Mesothelial cell of epicardium (in vitro differentiated cells): ENCODE measurements around the gene RPS27L. TPM values are rescaled to one million over a fixed set of nuclear protein-coding genes. Genes with fewer than 3 reads are reported as not detected.

Experiments used
- DNase-seq, 2 experiments: peaks; one replicate each; pipeline ENCODE4 v3.0.0; 2021; ENCODE audit warnings: low spot score in 2 of 2; ENCODE audit not compliant: unreplicated experiment in 2 of 2
- H3K27ac Mint-ChIP-seq: 2 replicates; pipeline ENCODE4 v1.8.0; 2021; ENCODE audit warnings: mixed read lengths
- H3K27me3 Mint-ChIP-seq: 2 replicates; pipeline ENCODE4 v1.8.0; 2021; ENCODE audit warnings: low read depth, mixed read lengths
- H3K36me3 Mint-ChIP-seq: 2 replicates; pipeline ENCODE4 v1.8.0; 2021; ENCODE audit warnings: mixed read lengths
- H3K4me1 Mint-ChIP-seq: 2 replicates; pipeline ENCODE4 v1.8.0; 2021; ENCODE audit warnings: mixed read lengths
- H3K4me3 Mint-ChIP-seq: 2 replicates; pipeline ENCODE4 v1.8.0; 2021; ENCODE audit warnings: mild to moderate bottlenecking, moderate library complexity, mixed read lengths
- H3K9me3 Mint-ChIP-seq: 2 replicates; pipeline ENCODE4 v1.8.0; 2021; ENCODE audit warnings: mixed read lengths
- CTCF ChIP-seq: fragments of 200-600 bp; sonication (generic); IDR thresholded peaks from one replicate; pipeline ENCODE4 v1.5.0; 2021; ENCODE audit warnings: antibody characterized with exemption; ENCODE audit not compliant: unreplicated experiment
- total RNA-seq: library from RNA; stranded (reverse); gene quantifications from 3 replicates; pipeline ENCODE4 v1.2.1, GENCODE V29; 2021

RPS27L gene
- 124 to 132 TPM (median 130 TPM) in 3 replicates for total RNA-seq

DNA sequence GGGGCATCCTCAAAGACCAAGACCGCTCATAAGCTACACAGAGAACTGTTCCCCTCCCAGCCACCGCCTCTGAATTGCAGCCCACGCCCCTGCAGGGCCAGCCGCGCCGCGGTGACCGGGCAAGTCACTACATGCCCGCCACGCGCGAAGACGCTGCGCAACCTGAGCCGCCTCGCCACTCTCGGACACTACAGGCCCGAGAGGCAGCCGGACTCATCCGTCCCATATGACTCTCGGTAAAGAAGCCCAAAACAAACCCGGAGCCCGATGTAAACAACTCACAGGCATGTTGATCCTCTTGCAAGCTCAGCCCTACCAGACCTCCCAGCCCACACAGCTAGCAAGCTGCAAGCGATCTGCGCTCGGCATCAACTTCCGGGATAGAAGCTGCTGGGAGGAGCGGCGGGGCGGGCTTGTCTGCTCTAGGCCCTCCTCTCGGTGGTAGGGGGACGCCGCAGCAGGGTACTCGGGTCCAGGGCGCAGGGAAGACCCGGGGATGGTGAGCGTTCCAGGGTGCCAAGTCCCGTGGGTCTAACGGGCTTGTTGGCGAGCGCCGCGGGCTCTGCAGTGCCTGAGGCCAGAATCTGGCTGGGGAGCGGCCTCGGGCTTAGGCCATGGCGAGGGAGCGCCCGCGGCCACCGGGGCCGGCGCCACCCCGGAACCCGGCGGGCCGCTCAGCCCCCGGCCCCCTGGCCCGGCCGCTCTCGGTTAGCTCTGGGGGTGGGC, at the start of gene RPS27L:
Gene RPS27L (minus strand): TSS at position 360 of the 726 bp plus-strand sequence. CDS start 72 bp downstream, at position 288.
- Mint-ChIP-seq H3K27me3 (no peaks in the 10 kb centered on the region), H3K9me3 (peaks cover 3% of the 10 kb centered on the region), H3K4me1 (peaks cover 12% of the 10 kb centered on the region), H3K27ac (peak within 1 kb of the TSS; percentile 99), H3K4me3 (peak within 1 kb of the TSS; percentile 100), H3K36me3 (peaks cover 13% of the 10 kb centered on the region)
- TF ChIP-seq CTCF: no peak
- DNase-seq: peak; percentile 79 to 89

DNA sequence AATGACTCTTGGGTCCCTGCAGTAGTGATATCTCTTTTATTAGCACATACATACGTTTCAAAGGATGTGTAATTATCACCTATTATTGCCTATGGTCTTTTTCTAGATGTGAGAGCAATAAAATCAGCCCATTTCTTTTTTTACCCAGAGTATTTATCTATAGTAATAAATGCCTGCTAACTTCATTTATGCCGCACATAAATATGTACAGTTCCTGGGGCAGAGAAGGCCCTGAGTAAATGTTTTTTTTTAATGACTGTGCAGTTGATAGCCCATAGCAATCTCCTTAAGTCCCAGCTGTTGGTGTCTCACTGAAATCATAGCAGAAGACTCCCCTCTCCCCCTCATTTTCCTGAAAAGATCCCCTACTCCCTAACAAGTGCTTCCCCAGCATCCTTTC, 48.8 kb upstream of the RPS27L start:
- peaks cover 25% of the 10 kb centered on the region for H3K4me1 Mint-ChIP-seq
- peaks cover 3% of the 10 kb centered on the region for H3K36me3 Mint-ChIP-seq
- H3K27me3 Mint-ChIP-seq: no peaks in the 10 kb centered on the region
- no peaks in the 10 kb centered on the region for H3K9me3 Mint-ChIP-seq
- no peak overlapping the region for H3K27ac Mint-ChIP-seq
- no peak for TF ChIP-seq CTCF
- no peak for DNase-seq
- H3K4me3 Mint-ChIP-seq: no peak overlapping the region

DNA sequence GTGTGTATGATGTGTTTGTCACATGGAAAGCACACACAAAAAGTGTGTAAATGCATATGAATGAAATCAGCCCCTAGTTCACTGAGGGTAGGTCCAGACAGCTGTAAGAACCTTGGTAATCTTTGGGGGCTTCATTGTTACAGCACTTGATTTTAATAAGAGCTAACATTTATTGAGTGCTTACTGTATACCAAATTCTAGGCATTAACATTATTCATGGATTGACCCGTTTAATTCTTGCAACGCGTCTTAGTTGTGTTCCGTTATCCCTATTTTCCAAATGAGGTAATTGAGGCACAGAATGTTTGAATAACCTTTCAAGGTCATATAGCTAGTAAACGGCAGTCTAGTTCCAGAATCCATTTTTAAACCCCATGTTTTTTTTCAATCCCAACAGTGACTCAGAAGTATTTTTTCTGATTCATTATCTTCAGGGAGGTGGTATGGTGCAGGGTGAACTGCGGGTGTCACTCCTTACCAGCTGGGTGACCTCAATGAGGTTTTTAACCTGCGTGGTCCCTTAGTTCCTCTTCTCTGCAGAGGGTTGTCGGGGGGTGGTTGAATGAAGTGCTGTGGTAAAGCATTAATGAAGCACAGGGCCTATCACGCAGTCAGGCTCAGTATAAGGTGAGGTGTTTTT, 46.3 kb upstream of the RPS27L start:
- Mint-ChIP-seq H3K36me3 (peaks cover 3% of the 10 kb centered on the region), H3K4me1 (peaks cover 19% of the 10 kb centered on the region), H3K9me3 (no peaks in the 10 kb centered on the region), H3K27ac (no peak overlapping the region), H3K27me3 (no peaks in the 10 kb centered on the region), H3K4me3 (no peak overlapping the region)
- no peak for TF ChIP-seq CTCF
- DNase-seq: no peak

DNA sequence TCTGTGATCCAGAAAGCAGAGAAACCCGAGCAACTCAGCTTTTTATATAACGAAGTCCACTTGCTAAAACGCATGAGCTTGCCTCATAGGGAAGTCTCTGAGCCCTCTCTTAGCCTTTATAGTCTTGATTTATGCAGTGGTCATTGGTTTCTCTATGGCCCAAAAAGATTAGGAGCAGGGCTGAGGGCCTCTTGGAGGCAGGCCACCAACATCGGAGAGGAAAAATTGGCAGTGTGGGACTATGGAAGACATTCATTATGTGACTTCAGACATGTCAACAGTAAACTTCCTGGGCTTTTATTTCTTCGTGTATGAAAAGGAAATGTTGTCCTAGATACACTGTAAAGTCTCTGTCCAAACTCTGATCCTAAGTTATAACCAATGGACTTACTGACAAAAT, 45.6 kb upstream of the RPS27L start:
- no peaks in the 10 kb centered on the region for H3K27me3 Mint-ChIP-seq
- peaks cover 24% of the 10 kb centered on the region for H3K4me1 Mint-ChIP-seq
- H3K4me3 Mint-ChIP-seq: no peak overlapping the region
- DNase-seq: no peak
- H3K27ac Mint-ChIP-seq: no peak overlapping the region
- H3K36me3 Mint-ChIP-seq: peaks cover 1% of the 10 kb centered on the region
- TF ChIP-seq CTCF: no peak
- no peaks in the 10 kb centered on the region for H3K9me3 Mint-ChIP-seq

- no peaks in the 10 kb centered on the region for H3K27me3 Mint-ChIP-seq
- H3K27ac Mint-ChIP-seq: no peak overlapping the region
- no peak for TF ChIP-seq CTCF
- no peak for DNase-seq
- no peaks in the 10 kb centered on the region for H3K36me3 Mint-ChIP-seq
- H3K4me3 Mint-ChIP-seq: no peak overlapping the region
- H3K9me3 Mint-ChIP-seq: no peaks in the 10 kb centered on the region
- H3K4me1 Mint-ChIP-seq: peaks cover 27% of the 10 kb centered on the region
Observed at GRCh38 chr15:63200464-63201249, 43.4 kb upstream of the RPS27L start.
